NCI-H526 (cell line): ENCODE results near the gene IRS4.

Source experiments
- DNase-seq, 2 experiments: peaks; one replicate each; lab custom pipeline; 2025; lab: John Stamatoyannopoulos, UW

IRS4 gene

GRCh38 chrX:108736509-108737479 lies at the start of gene IRS4:
IRS4 (minus strand) TSS chrX:108736563.
- peak in 1 of 2 experiments; percentile 51 for DNase-seq

- DNase-seq: no peak
These were observed 36.2 kb upstream of the IRS4 start for GRCh38 chrX:108772549-108772948.

- DNase-seq: no peak
These were observed 27.2 kb upstream of the IRS4 start for GRCh38 chrX:108763559-108763958.

GRCh38 chrX:108740299-108740774 lies 4.0 kb upstream of the IRS4 start:
- no peak for DNase-seq

- no peak for DNase-seq
These were observed 1.4 kb upstream of the IRS4 start for GRCh38 chrX:108737754-108738153.

- peak; percentile 26 to 68 for DNase-seq
These were observed 469 bp downstream of the IRS4 start for GRCh38 chrX:108735679-108736508.

GRCh38 chrX:108735091-108735678 lies 1.2 kb downstream of the IRS4 start:
- peak in 1 of 2 experiments; percentile 56 for DNase-seq

- DNase-seq: no peak
These were observed 1.9 kb downstream of the IRS4 start for GRCh38 chrX:108734426-108734825.

GRCh38 chrX:108732630-108733321 lies 3.6 kb downstream of the IRS4 start:
- peak in 1 of 2 experiments; percentile 33 for DNase-seq

GRCh38 chrX:108731153-108731552 lies 5.2 kb downstream of the IRS4 start:
- DNase-seq: no peak

- no peak for DNase-seq
These were observed 9.6 kb downstream of the IRS4 start for GRCh38 chrX:108726748-108727147.

- DNase-seq: no peak
These were observed 13.8 kb downstream of the IRS4 start for GRCh38 chrX:108722561-108722960.

- DNase-seq: no peak
These were observed 23.5 kb downstream of the IRS4 start for GRCh38 chrX:108712886-108713285.

GRCh38 chrX:108704839-108705238 lies 31.5 kb downstream of the IRS4 start:
- no peak for DNase-seq

- no peak for DNase-seq
These were observed 33.8 kb downstream of the IRS4 start for GRCh38 chrX:108702530-108702929.

GRCh38 chrX:108701633-108702032 lies 34.7 kb downstream of the IRS4 start:
- no peak for DNase-seq

- peak; percentile 46 to 49 for DNase-seq
These were observed 37.0 kb downstream of the IRS4 start for GRCh38 chrX:108699368-108699767.

GRCh38 chrX:108696690-108697089 lies 39.7 kb downstream of the IRS4 start:
- DNase-seq: no peak
